K562 (cell line): ENCODE data around the gene MYMK. TPM values are rescaled to one million over a fixed set of nuclear protein-coding genes. Genes with fewer than 3 reads are reported as not detected.

ENCODE experiments used
- ATAC-seq: fragments of 200-7000 bp; cut with Tn5 transposase; 3 replicates; pipeline ENCODE4 v1.9.1; 2020; ENCODE audit warnings: moderate library complexity
- BruUV-seq: library from RNA; stranded (reverse); fragments of 400-500 nt; replicated peaks from 2 replicates; lab custom pipeline; 2021; lab: Mats Ljungman, UMichigan
- CTCF ChIA-PET: fragments of 300-600 bp; formaldehyde crosslinking; extraction: SDS; loops from one replicate; lab custom pipeline; 2021; ENCODE audit warnings: low intra/inter-chr PET ratio; lab: Yijun Ruan, JAX
- POLR2A ChIA-PET: fragments of 300-600, 350-650 bp; sonication (Branson Sonifier 250); formaldehyde crosslinking; extraction: SDS; loops from one replicate; lab custom pipeline; 2021; ENCODE audit warnings: antibody characterized with exemption, inconsistent platforms; lab: Yijun Ruan, JAX
- DNase-seq, 4 experiments: peaks; one replicate each; pipeline versions ENCODE4 v3.0.0 to v3.0.0-alpha.2; 2011 to 2018; ENCODE audit warnings: low spot score in 3 of 4, mixed read lengths in 3 of 4; ENCODE audit errors: extremely low read depth in 1 of 4
- FAIRE-seq: peaks from 2 replicates; lab custom pipeline; 2011; peaks lifted over from hg19 to GRCh38; lab: Jason Lieb, UNC
- H2AFZ ChIP-seq: 2 replicates; pipeline ENCODE4 v1.6.0; 2011; ENCODE audit warnings: low read depth, low read length, control low read depth, inconsistent platforms
- H3K27ac ChIP-seq: fragments of 200-600 bp; 3 replicates; pipeline ENCODE4 v1.8.0; 2011; ENCODE audit warnings: low read depth, mild to moderate bottlenecking, control low read depth, inconsistent platforms, low read length, moderate library complexity, mixed read lengths; ENCODE audit errors: extremely low read depth
- H3K27me3 ChIP-seq, 2 experiments: fragments of 300-600 bp in 1 of 2; 2 replicates in 1 of 2; 3 replicates in 1 of 2; pipeline versions ENCODE4 v1.6.0 to v1.8.0; 2011; ENCODE audit warnings: inconsistent platforms in 2 of 2, low read length in 2 of 2, mild to moderate bottlenecking in 1 of 2, mixed read lengths in 1 of 2, moderate library complexity in 1 of 2; ENCODE audit not compliant: control insufficient read depth in 2 of 2, insufficient read depth in 2 of 2
- H3K36me3 ChIP-seq: fragments of 300-600 bp; 3 replicates; pipeline ENCODE4 v1.8.0; 2011; ENCODE audit warnings: mild to moderate bottlenecking, low read length, inconsistent platforms; ENCODE audit not compliant: control insufficient read depth, insufficient read depth
- H3K4me1 ChIP-seq, 2 experiments: fragments of 200-600 bp in 1 of 2; replicated peaks in 1 of 2; 2 replicates in 1 of 2; 3 replicates in 1 of 2; pipeline versions ENCODE4 v1.5.1 to v1.8.0; 2011; ENCODE audit warnings: inconsistent platforms in 2 of 2, low read length in 2 of 2, mild to moderate bottlenecking in 1 of 2, mixed read lengths in 1 of 2, moderate library complexity in 1 of 2; ENCODE audit not compliant: control insufficient read depth in 2 of 2, insufficient read depth in 2 of 2
- H3K4me2 ChIP-seq: 2 replicates; pipeline ENCODE4 v1.6.1; 2011; ENCODE audit warnings: low read length, control low read depth, inconsistent platforms, mixed read lengths; ENCODE audit not compliant: insufficient read depth
- H3K4me3 ChIP-seq: fragments of 200-600 bp; sonication (generic), shearing (Covaris generic); 2 replicates; pipeline ENCODE4 v1.5.1; 2016; ENCODE audit warnings: control low read depth, inconsistent platforms
- H3K79me2 ChIP-seq: fragments of 200-600 bp; 3 replicates; pipeline ENCODE4 v1.8.0; 2011; ENCODE audit warnings: low read length, inconsistent platforms; ENCODE audit not compliant: control insufficient read depth, insufficient read depth
- H3K9ac ChIP-seq, 2 experiments: 2 replicates each; pipeline versions ENCODE4 v1.6.0 to v1.6.1; 2011; ENCODE audit warnings: low read depth in 2 of 2, low read length in 2 of 2, control low read depth in 1 of 2, inconsistent platforms in 1 of 2, mild to moderate bottlenecking in 1 of 2, mixed read lengths in 1 of 2; ENCODE audit not compliant: insufficient read depth in 1 of 2
- H3K9me1 ChIP-seq: one replicate; pipeline ENCODE4 v1.6.0; 2011; ENCODE audit warnings: inconsistent platforms, mild to moderate bottlenecking, low read length, moderate library complexity; ENCODE audit not compliant: control insufficient read depth, insufficient read depth
- H3K9me3 ChIP-seq: replicated peaks from 2 replicates; pipeline ENCODE4 v1.5.1; 2011; ENCODE audit warnings: low read depth, low read length, inconsistent platforms; ENCODE audit not compliant: control insufficient read depth, insufficient read depth
- H4K20me1 ChIP-seq: replicated peaks from 2 replicates; pipeline ENCODE4 v1.6.1; 2011; ENCODE audit warnings: low read length, inconsistent platforms, mixed read lengths; ENCODE audit not compliant: control insufficient read depth, insufficient read depth
- BACH1 ChIP-seq: fragments of 200-800 bp; sonication (Bioruptor generic); IDR thresholded peaks from 2 replicates; pipeline ENCODE4 v1.6.1; 2016; ENCODE audit warnings: missing genetic modification characterization, missing compliant biosample characterization
- CLOCK ChIP-seq: fragments of 250-450 bp; sonication (Bioruptor Pico); IDR thresholded peaks from 2 replicates; pipeline ENCODE4 v1.4.0; 2020; ENCODE audit warnings: mild to moderate bottlenecking, moderate library complexity, borderline replicate concordance
- DEAF1 ChIP-seq: fragments of 450-650 bp; formaldehyde crosslinking; IDR thresholded peaks from 2 replicates; pipeline ENCODE4 v1.4.0; 2020; ENCODE audit warnings: mild to moderate bottlenecking, moderate library complexity
- GATAD2B ChIP-seq: fragments of 450-650 bp; IDR thresholded peaks from 2 replicates; pipeline ENCODE4 v1.6.1; 2017; ENCODE audit warnings: mild to moderate bottlenecking, borderline replicate concordance
- NEUROD1 ChIP-seq: fragments of 150-350 bp; IDR thresholded peaks from 2 replicates; pipeline ENCODE4 v1.6.1; 2014; ENCODE audit warnings: borderline replicate concordance, low read length, low read depth; ENCODE audit not compliant: partially characterized antibody
- RBM39 ChIP-seq: fragments of 200-400 bp; formaldehyde crosslinking; optimal IDR thresholded peaks from 2 replicates; pipeline ENCODE3; 2018; ENCODE audit warnings: low read depth, low read length
- SMAD3 ChIP-seq: fragments of 450-650 bp; formaldehyde crosslinking; conservative IDR thresholded peaks from 2 replicates; pipeline ENCODE4 v1.4.0; 2020; ENCODE audit warnings: mild to moderate bottlenecking
- TGIF2 ChIP-seq: sonication (generic); formaldehyde crosslinking; IDR thresholded peaks from 2 replicates; pipeline ENCODE4 v1.8.1; 2022; ENCODE audit warnings: mild to moderate bottlenecking, missing genetic modification reagents, moderate library complexity
- TRIM28 ChIP-seq: fragments of 450-650 bp; IDR thresholded peaks from 2 replicates; pipeline ENCODE4 v1.6.1; 2017
- ZBTB2 ChIP-seq: fragments of 450-650 bp; IDR thresholded peaks from 2 replicates; pipeline ENCODE4 v1.6.1; 2016; ENCODE audit warnings: antibody characterized with exemption
- ZNF232 ChIP-seq: sonication (generic); formaldehyde crosslinking; IDR thresholded peaks from 2 replicates; pipeline ENCODE4 v1.8.0; 2022; ENCODE audit warnings: mild to moderate bottlenecking, missing genetic modification reagents
- WGBS: fragments of 100-300 bp; shearing (Covaris generic); methylation state at CpG from one replicate; pipeline ENCODE4 v1.1.6; 2016; ENCODE audit warnings: low coverage, mixed read lengths; ENCODE audit not compliant: insufficient coverage; ENCODE audit errors: missing lambda C conversion rate; 5-methylcytosine and 5-hydroxymethylcytosine counted together
- in situ Hi-C: fragments of 300-500 bp; cut with MboI; formaldehyde crosslinking; loops from 4 replicates; pipeline ENCODE4 v1.15.0; 2018; ENCODE audit warnings: inconsistent platforms, mixed read lengths
- intact Hi-C: fragments of 100-400 bp; cut with micrococcal nuclease; formaldehyde crosslinking; loops from 2 replicates; pipeline ENCODE4 v1.14.2; 2022
- polyA plus RNA-seq, 8 experiments: library from polyadenylated mRNA; depleted of rRNA in 4 of 8; stranded (reverse) in 5 of 8; unstranded in 3 of 8; fragments of >200 nt; fragmentation: Nextera tagmentation in 2 of 8; fragmentation: Illumina TruSeq in 1 of 8; extraction: Ambion mirVana in 2 of 8; extraction: Trizol in 1 of 8; gene quantifications; 2 replicates each; pipeline versions ENCODE4 v1.2.1 to v1.2.3, GENCODE V29; 2011 to 2014; ENCODE audit warnings: inconsistent platforms in 1 of 8, missing spikeins in 1 of 8
- total RNA-seq, 7 experiments: library from RNA; depleted of rRNA in 6 of 7; stranded (reverse); fragments of >200 nt in 6 of 7; fragmentation: Illumina TruSeq in 2 of 7; extraction: Trizol in 2 of 7; gene quantifications; 2 replicates each; pipeline versions ENCODE4 v1.2.1 to v1.2.3, GENCODE V29; 2011 to 2021; ENCODE audit warnings: low replicate concordance in 1 of 7

Gene MYMK
- total and polyA plus RNA-seq, 9 of the 15 experiments (the other 6 are each of a cell fraction or from before 2014, with no cell fraction given): not detected

GRCh38 chr9:133492061-133493021 lies 32.4 kb downstream of the MYMK start (continued):
- TF ChIP-seq DEAF1 (CRISPR knock-in tag) (no peak), GATAD2B (no peak), SMAD3 (CRISPR knock-in tag) (no peak), ZBTB2 (no peak)

GRCh38 chr9:133491656-133491925 lies 33.2 kb downstream of the MYMK start:
- in situ Hi-C loops: no loop called here

More at GRCh38 chr9:133491656-133491925, 33.2 kb downstream of the MYMK start:
- no peak overlapping the region for H2AFZ ChIP-seq
- BruUV-seq: no TSS peak
- H4K20me1 ChIP-seq: no peaks in the 10 kb centered on the region
- H3K4me1 ChIP-seq: peaks cover 0 to 40% of the 10 kb centered on the region in 2 experiments; a peak in 2 of 5 replicates
- H3K27ac ChIP-seq: no peak overlapping the region
- no peak overlapping the region for H3K4me2 ChIP-seq
- H3K9me1 ChIP-seq: no peaks in the 10 kb centered on the region
- WGBS: 25% methylated on average over 8 of the region's 8 CpGs
- H3K4me3 ChIP-seq: no peak overlapping the region
- POLR2A ChIA-PET: no interaction called here
- no peaks in the 10 kb centered on the region for H3K36me3 ChIP-seq
- no peak for DNase-seq
- TF ChIP-seq TRIM28 (no peak), TGIF2 (no peak), ZNF232 (CRISPR knock-in tag) (no peak), CLOCK (no peak), RBM39 (no peak), NEUROD1 (no peak), BACH1 (tag) (no peak)
- TF ChIP-seq, all 486 proteins: peak for 0
- CTCF ChIA-PET: interaction anchor here (0.6 kb wide), 1 partner anchor 1222 kb away, joined by 4 read pairs; no protein-coding TSS in a partner anchor
- Histone ChIP-seq H3K79me2 (no peaks in the 10 kb centered on the region), H3K9ac (no peak overlapping the region), H3K9me3 (no peaks in the 10 kb centered on the region; the same call in 1 of the 2 replicates), H3K27me3 (peaks cover 32 to 93% of the 10 kb centered on the region in 2 experiments; a peak in 4 of 5 replicates)
- no peak for FAIRE-seq
- no peak for ATAC-seq
- intact Hi-C loops: no loop called here
